ENCODE measurements around the gene WRNIP1.

GRCh38 chr6:2768696-2769095, 3.5 kb downstream of the WRNIP1 start:
- TF ChIP-seq, protein P1, sequence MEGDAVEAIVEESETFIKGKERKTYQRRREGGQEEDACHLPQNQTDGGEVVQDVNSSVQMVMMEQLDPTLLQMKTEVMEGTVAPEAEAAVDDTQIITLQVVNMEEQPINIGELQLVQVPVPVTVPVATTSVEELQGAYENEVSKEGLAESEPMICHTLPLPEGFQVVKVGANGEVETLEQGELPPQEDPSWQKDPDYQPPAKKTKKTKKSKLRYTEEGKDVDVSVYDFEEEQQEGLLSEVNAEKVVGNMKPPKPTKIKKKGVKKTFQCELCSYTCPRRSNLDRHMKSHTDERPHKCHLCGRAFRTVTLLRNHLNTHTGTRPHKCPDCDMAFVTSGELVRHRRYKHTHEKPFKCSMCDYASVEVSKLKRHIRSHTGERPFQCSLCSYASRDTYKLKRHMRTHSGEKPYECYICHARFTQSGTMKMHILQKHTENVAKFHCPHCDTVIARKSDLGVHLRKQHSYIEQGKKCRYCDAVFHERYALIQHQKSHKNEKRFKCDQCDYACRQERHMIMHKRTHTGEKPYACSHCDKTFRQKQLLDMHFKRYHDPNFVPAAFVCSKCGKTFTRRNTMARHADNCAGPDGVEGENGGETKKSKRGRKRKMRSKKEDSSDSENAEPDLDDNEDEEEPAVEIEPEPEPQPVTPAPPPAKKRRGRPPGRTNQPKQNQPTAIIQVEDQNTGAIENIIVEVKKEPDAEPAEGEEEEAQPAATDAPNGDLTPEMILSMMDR (IDR thresholded peaks at IDR 0.05; ENCODE audit: insufficient read depth, low read length, poor library complexity, severe bottlenecking), result no peak
- no peak for TF ChIP-seq EZH2phosphoT487 (conservative IDR thresholded peaks at IDR 0.05; ENCODE audit: low read length)
